Motor neuron (in vitro differentiated cells): ENCODE measurements around the gene MEG3. TPM values are rescaled to one million over a fixed set of nuclear protein-coding genes. Genes with fewer than 3 reads are reported as not detected.

Experiments used
- ATAC-seq, 8 experiments: fragments of 200-7000 bp; cut with Tn5 transposase; replicated peaks in 6 of 8; 2 replicates each; pipeline ENCODE4 v1.8.0; 2021; ENCODE audit warnings: mild to moderate bottlenecking in 8 of 8, moderate library complexity in 8 of 8
- H3K27ac ChIP-seq, 2 donors: fragments of 250-450 bp; sonication (Bioruptor Pico); 2 replicates each; pipeline ENCODE4 v1.9.0; 2021; ENCODE audit warnings: antibody characterized with exemption in 2 of 2, mild to moderate bottlenecking in 2 of 2, moderate library complexity in 1 of 2
- H3K4me1 ChIP-seq, 2 donors: fragments of 250-450 bp; sonication (Bioruptor Pico); replicated peaks in 1 of 2; 2 replicates each; pipeline ENCODE4 v1.6.1; 2021; ENCODE audit warnings: antibody characterized with exemption in 2 of 2, mild to moderate bottlenecking in 2 of 2, moderate library complexity in 1 of 2
- H3K4me3 ChIP-seq, 5 donors: fragments of 250-450 bp; sonication (Bioruptor Pico); 2 replicates each; pipeline ENCODE4 v1.9.0; 2021; ENCODE audit warnings: antibody characterized with exemption in 5 of 5, mild to moderate bottlenecking in 5 of 5, moderate library complexity in 4 of 5
- WGBS, 10 experiments: fragments of 450-650 bp; shearing (Covaris generic); methylation state at CpG; one replicate each; pipeline ENCODE4 v1.0.0; 2022; 5-methylcytosine and 5-hydroxymethylcytosine counted together
- in situ Hi-C, 9 experiments: fragments of 400-800 bp; cut with MboI; loops; one replicate each; pipeline ENCODE4 v1.15.0; 2021; ENCODE audit warnings: low sequenced_read_pairs in 9 of 9, low pct_unique_long_range_greater_than_20kb in 2 of 9; ENCODE audit not compliant: unreplicated experiment in 9 of 9
- total RNA-seq, 8 experiments: library from RNA; unstranded; fragments of 300-600 nt; gene quantifications; 2 replicates each; pipeline versions ENCODE4 v1.2.3 to v1.2.4, GENCODE V29; 2022

The MEG3 gene
- total RNA-seq, 8 experiments from 2014 or later, result 1.9 to 1,167 (median 108) TPM

DNA sequence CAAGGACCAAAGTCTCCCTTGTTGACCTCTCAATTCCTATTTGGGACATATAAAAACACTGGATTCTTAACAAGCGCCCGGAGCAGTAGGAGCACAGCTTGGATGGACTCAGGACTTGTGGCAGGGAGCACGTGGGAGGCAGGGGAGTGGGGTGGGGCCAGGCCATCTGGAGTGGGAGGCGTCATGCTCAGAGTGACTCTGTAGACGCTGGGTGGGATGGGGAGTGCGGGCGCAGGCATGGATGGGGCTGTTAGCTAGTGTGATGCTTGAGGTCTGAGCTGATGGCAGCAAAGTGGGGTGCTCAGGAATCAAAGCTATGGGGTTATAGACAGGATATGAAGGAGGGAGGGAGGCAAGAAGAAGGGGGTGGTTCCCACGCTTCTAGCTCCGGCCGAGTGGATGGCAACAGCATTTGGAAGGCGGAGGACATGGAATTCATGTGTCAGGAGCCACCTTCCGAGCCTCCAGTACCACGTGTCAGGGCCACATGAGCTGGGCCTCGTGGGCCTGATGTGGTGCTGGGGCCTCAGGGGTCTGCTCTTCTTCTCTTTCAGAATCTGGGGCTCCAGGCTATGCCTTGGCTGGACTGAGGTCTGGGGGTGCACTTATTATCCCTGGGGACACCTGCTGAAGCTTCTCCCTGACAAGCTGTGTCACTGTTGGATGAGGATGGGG, 26.2 kb downstream of the MEG3 start:
- H3K4me3 ChIP-seq, result no peak overlapping the region
- H3K27ac ChIP-seq, result no peak overlapping the region
- in situ Hi-C loops, result no loop called here
- H3K4me1 ChIP-seq, result peaks cover 14 to 16% of the 10 kb centered on the region in 2 donors
- peak in 7 of 8 experiments; percentile 8 to 74 (median 63) for ATAC-seq
- WGBS, 10 experiments, result 45 to 100% (median 85%) methylated on average over 2 to 8 of the region's 14 CpGs; no CpG with 5 or more reads in 4 of the 10 experiments

GRCh38 chr14:100854435-100854834, 28.5 kb downstream of the MEG3 start:
- no peak for ATAC-seq
- Histone ChIP-seq H3K4me1 (peaks cover 19 to 31% of the 10 kb centered on the region in 2 donors), H3K27ac (no peak overlapping the region), H3K4me3 (no peak overlapping the region)
- 89 to 100% (median 100%) methylated on average over 1 to 3 of the region's 5 CpGs; no CpG with 5 or more reads in 5 of the 10 experiments for WGBS, 10 experiments
- in situ Hi-C loops, result no loop called here

GRCh38 chr14:100855256-100855930, 29.5 kb downstream of the MEG3 start:
- Histone ChIP-seq H3K4me3 (no peak overlapping the region), H3K27ac (no peak overlapping the region), H3K4me1 (peaks cover 13 to 33% of the 10 kb centered on the region in 2 donors)
- in situ Hi-C loops, result no loop called here
- WGBS, 10 experiments, result 40 to 100% (median 74%) methylated on average over 1 to 10 of the region's 18 CpGs; no CpG with 5 or more reads in 2 of the 10 experiments
- ATAC-seq, result no peak

DNA sequence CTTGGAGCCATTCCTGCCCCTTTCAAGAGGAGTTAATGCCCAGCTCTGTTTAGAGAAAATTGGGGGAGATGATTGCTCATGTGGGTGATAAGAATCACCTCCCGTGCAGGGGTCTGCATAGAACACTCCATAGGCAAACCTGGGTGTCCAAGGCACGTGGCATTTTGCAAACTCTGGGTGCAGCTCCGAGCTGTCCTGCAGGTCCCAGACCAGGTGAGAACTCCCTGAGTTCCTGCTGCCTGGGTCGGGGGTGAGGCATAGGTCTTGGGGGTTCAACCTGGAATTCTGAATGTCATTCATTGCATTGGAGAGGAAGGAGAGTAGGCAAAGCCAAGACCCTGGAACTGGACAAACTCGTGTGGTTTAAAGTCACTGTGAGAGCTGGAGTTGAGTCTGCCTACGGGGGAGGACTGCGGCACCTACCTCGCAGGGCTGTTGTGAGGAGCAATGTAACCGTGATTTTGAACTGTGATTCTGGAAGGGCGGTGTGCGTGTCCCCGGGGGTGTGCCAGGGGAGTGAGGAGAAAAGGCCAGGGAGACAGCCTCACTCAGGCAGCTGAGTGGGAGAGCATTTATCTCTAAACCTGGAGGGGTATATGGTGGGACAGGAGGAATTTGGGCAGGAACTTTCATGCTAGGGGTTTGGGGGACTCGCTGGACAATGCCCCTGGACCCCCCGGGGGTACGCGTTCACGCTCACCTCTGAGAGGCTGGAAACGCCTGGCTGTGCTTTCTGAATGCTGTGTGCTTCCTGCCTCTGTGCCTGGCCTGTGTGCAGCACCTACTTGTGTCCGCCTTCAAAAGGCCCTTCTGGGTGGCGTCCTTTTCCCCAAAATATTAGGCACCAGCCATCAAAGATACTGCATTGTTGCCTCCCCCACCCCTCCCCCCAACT, 30.4 kb downstream of the MEG3 start:
- Histone ChIP-seq H3K27ac (no peak overlapping the region), H3K4me3 (no peak overlapping the region), H3K4me1 (peaks cover 13 to 38% of the 10 kb centered on the region in 2 donors)
- 67 to 100% (median 77%) methylated on average over 2 to 9 of the region's 20 CpGs; no CpG with 5 or more reads in 4 of the 10 experiments for WGBS, 10 experiments
- in situ Hi-C loops, result no loop called here
- no peak for ATAC-seq

DNA sequence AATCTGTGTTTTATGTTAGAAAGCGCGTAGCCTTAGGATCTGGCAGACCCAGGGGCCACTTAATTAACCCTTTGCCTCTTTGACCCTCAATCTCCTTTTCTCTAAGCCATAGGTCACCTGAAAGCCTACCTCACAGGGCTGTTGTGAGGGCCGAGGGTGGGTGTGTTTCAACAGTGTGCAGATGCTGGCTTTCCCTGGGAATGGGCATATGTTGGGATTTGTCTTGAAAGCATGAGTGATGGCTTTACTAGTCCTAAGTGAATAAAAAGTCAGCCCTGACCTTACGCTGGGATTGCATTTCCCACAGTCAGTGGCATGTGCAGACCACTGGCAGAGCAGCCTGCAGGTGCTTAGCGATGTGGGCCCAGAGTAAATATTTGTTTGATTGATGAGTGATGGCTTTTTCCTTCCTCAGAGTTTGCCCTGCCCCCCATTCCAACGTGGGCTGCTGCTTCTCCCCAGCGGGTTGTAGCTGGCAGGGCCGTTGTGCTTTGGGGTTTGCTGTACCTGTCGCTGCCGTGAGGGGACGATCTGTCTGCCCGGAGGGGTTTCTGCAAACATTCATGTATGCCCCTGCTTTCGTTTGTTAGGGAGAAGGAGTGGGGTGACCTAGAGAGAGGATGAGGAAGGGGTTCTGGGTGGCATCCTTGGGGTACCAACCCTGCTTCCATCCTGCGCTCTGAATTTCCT, 31.5 kb downstream of the MEG3 start:
- in situ Hi-C loops, result no loop called here
- Histone ChIP-seq H3K4me3 (no peak overlapping the region), H3K4me1 (peaks cover 13 to 31% of the 10 kb centered on the region in 2 donors), H3K27ac (no peak overlapping the region)
- 0 to 95% (median 73%) methylated on average over 1 to 13 of the region's 14 CpGs; no CpG with 5 or more reads in 2 of the 10 experiments for WGBS, 10 experiments
- ATAC-seq, result peak in 5 of 8 experiments; percentile 22 to 37 (median 36)

DNA sequence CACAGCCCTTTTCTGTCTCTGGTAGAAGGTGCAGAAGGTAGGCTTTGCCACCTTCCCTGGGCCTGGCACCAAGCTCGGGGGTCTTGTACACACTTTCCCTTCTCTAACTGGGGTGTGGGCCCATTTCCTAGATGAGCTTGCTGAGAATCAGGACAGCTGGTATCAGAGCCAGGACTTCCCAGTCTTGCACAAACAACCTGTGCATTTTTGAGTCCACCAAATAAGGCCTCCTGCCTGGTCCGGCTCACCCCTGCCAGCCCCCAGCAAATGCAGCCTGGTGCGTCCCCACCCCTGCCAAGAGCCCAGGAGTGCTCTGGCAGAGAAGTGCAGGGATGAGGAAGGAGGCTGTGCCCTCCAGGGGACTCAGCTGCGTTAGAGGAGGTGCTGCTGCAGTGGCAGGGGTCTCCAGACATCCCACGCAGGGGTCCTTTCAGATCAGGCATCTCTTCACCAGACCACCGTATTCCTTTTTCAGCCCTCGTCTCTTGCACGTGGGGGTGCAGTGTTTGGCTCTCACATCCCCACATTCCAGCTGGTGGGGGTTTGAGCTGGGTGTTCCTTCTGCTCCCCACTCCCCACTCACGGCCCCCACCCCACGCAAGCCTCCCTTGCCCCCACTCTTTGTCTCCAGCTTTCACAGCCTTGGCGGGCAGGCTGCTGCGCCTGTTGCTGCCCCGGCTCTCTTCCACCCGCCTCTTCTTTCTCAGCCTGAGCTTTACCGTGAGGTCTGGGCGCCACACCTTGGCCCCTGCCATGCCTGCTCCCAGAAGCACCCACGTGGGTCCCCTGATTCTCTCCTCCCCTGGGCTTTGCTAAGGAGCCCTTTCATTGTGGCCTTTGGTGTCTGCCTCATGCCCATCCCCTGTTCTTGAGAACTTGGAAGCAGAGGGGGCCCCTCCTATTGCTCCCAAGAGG, 32.3 kb downstream of the MEG3 start:
- 71 to 100% methylated on average over 1 to 2 of the region's 17 CpGs; no CpG with 5 or more reads in 8 of the 10 experiments for WGBS, 10 experiments
- H3K27ac ChIP-seq, result no peak overlapping the region
- H3K4me3 ChIP-seq, result no peak overlapping the region
- in situ Hi-C loops, result no loop called here
- peak in 6 of 8 experiments; percentile 5 to 84 (median 74) for ATAC-seq
- H3K4me1 ChIP-seq, result peaks cover 13 to 31% of the 10 kb centered on the region in 2 donors

DNA sequence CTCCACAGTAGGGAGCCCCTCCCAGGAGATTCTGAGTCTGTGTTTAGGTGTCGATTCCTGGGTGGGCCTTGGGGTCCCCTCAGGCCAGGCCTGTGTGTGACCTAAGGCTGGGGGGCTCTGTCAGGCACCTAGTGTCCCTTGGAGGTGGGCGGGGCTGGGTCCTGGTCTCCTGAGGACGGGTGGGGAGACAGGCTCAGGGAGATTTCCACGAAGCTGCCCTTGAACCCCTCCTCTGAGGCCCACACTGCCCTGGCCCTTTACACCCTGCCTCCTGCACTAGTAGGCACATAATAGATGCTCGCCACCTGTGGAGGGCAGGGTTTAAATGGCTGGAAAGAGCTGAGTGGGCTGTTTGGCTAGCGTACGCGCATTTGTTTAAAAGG, 32.9 kb downstream of the MEG3 start:
- Histone ChIP-seq H3K27ac (no peak overlapping the region), H3K4me3 (no peak overlapping the region), H3K4me1 (peaks cover 13 to 31% of the 10 kb centered on the region in 2 donors)
- in situ Hi-C loops, result no loop called here
- ATAC-seq, result peak in 2 of 8 experiments; percentile 6 to 12
- 33 to 100% (median 94%) methylated on average over 1 to 6 of the region's 8 CpGs; no CpG with 5 or more reads in 5 of the 10 experiments for WGBS, 10 experiments

DNA sequence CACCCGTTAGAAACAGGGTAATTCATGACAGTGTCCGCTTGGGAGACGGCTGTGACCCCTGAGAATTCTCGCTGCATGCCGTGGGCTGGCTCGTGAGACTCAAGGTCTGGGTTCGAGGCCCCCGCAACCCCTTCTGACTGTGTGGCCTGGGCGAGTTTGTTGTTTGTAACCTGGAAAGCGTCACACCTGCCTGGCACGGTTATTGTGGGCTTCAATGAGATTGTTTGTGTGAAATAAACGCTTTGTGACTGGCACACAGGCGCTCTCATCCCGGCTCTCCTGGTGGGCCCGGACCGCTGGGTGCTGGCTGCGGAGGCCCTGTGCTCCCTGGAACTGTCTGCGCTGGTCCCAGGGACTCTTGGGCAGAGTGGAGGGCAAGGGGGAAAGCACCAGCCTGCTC, 33.9 kb downstream of the MEG3 start:
- Histone ChIP-seq H3K4me3 (no peak overlapping the region), H3K27ac (no peak overlapping the region), H3K4me1 (peaks cover 13 to 31% of the 10 kb centered on the region in 2 donors)
- no peak for ATAC-seq
- in situ Hi-C loops, result no loop called here
- 90 to 100% (median 99%) methylated on average over 2 to 7 of the region's 18 CpGs; no CpG with 5 or more reads in 4 of the 10 experiments for WGBS, 10 experiments

DNA sequence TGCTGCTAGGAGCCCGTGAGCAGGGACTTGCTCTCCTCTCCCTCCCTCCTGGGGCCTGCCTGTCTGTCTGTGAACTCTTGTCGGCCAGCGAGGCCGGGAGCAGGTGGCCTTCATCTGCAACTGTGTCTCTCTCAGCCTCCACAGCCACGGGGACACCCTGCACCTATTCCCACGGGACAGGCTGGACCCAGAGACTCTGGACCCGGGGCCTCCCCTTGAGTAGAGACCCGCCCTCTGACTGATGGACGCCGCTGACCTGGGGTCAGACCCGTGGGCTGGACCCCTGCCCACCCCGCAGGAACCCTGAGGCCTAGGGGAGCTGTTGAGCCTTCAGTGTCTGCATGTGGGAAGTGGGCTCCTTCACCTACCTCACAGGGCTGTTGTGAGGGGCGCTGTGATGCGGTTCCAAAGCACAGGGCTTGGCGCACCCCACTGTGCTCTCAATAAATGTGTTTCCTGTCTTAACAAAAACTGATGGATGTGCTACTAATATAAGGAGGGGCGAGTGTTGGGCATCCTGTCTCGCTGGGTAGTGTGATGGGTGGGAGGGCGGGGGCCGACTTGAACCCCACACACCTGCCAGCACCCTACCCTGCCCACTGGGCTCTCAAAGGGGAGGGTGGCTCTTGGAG, 34.8 kb downstream of the MEG3 start:
- H3K4me1 ChIP-seq, result peaks cover 13 to 31% of the 10 kb centered on the region in 2 donors
- 48 to 86% (median 60%) methylated on average over 1 to 8 of the region's 19 CpGs; no CpG with 5 or more reads in 7 of the 10 experiments for WGBS, 10 experiments
- no peak overlapping the region for H3K4me3 ChIP-seq
- ATAC-seq, result peak in 4 of 8 experiments; percentile 7 to 16 (median 12)
- in situ Hi-C loops, result no loop called here
- H3K27ac ChIP-seq, result no peak overlapping the region

- Histone ChIP-seq H3K4me1 (peaks cover 13 to 31% of the 10 kb centered on the region in 2 donors), H3K4me3 (no peak overlapping the region), H3K27ac (no peak overlapping the region)
- WGBS, 10 experiments, result 17 to 100% (median 91%) methylated on average over 1 to 7 of the region's 16 CpGs; no CpG with 5 or more reads in 4 of the 10 experiments
- in situ Hi-C loops, result no loop called here
- ATAC-seq, result no peak
These were observed 35.4 kb downstream of the MEG3 start for GRCh38 chr14:100861188-100861936.

GRCh38 chr14:100861937-100862247, 36.0 kb downstream of the MEG3 start:
- peaks cover 13 to 31% of the 10 kb centered on the region in 2 donors for H3K4me1 ChIP-seq
- H3K4me3 ChIP-seq, result no peak overlapping the region
- WGBS, 10 experiments, result 83 to 100% (median 100%) methylated on average over 1 to 2 of the region's 2 CpGs; no CpG with 5 or more reads in 2 of the 10 experiments
- in situ Hi-C loops, result no loop called here
- ATAC-seq, result no peak
- H3K27ac ChIP-seq, result no peak overlapping the region
